Loucy (cell line): ENCODE measurements around the gene LBP.

Experiments
- H2AFZ ChIP-seq: fragments of 200-600 bp; sonication (generic); 2 replicates; pipeline ENCODE4 v1.6.0; 2016; ENCODE audit warnings: antibody characterized with exemption, mild to moderate bottlenecking, low read length, moderate library complexity
- H3F3A ChIP-seq: fragments of 200-600 bp; 2 replicates; pipeline ENCODE4 v1.6.0; 2016; ENCODE audit warnings: antibody characterized with exemption, low read depth, mild to moderate bottlenecking
- H3K27me3 ChIP-seq: fragments of 200-600 bp; sonication (generic); 2 replicates; pipeline ENCODE4 v1.6.1; 2014; ENCODE audit warnings: low read length, mild to moderate bottlenecking; ENCODE audit not compliant: insufficient read depth, poor library complexity, severe bottlenecking
- H3K36me3 ChIP-seq: fragments of 200-600 bp; sonication (generic); 2 replicates; pipeline ENCODE4 v1.6.1; 2016; ENCODE audit warnings: low read length; ENCODE audit not compliant: insufficient read depth
- H3K4me1 ChIP-seq: fragments of 200-600 bp; sonication (generic); 2 replicates; pipeline ENCODE4 v1.5.1; 2014; ENCODE audit warnings: low read length, mild to moderate bottlenecking; ENCODE audit not compliant: insufficient read depth, poor library complexity, severe bottlenecking
- H3K4me2 ChIP-seq: fragments of 200-600 bp; sonication (generic); 2 replicates; pipeline ENCODE4 v1.6.0; 2014; ENCODE audit warnings: antibody characterized with exemption, low read length, low read depth, mild to moderate bottlenecking; ENCODE audit not compliant: poor library complexity, severe bottlenecking
- H3K4me3 ChIP-seq: fragments of 200-600 bp; sonication (generic); 2 replicates; pipeline ENCODE4 v1.5.1; 2014; ENCODE audit warnings: low read length, mild to moderate bottlenecking, mixed read lengths; ENCODE audit not compliant: poor library complexity, severe bottlenecking
- H3K79me2 ChIP-seq: fragments of 200-600 bp; sonication (generic); 2 replicates; pipeline ENCODE4 v1.6.1; 2014; ENCODE audit warnings: low read length; ENCODE audit not compliant: insufficient read depth
- H3K9ac ChIP-seq: fragments of 200-600 bp; sonication (generic); 2 replicates; pipeline ENCODE4 v1.6.0; 2014; ENCODE audit warnings: mild to moderate bottlenecking, low read depth, low read length, moderate library complexity; ENCODE audit not compliant: poor library complexity, severe bottlenecking
- H3K9me2 ChIP-seq: fragments of 200-600 bp; sonication (generic); replicated peaks from 2 replicates; pipeline ENCODE4 v1.6.1; 2016; ENCODE audit warnings: low read depth, low read length, mixed read lengths
- H3K9me3 ChIP-seq: fragments of 200-600 bp; sonication (generic); 2 replicates; pipeline ENCODE4 v1.6.1; 2014; ENCODE audit warnings: mild to moderate bottlenecking, antibody characterized with exemption, low read length, low read depth; ENCODE audit not compliant: insufficient read depth
- H4K20me1 ChIP-seq: fragments of 200-600 bp; sonication (generic); 2 replicates; pipeline ENCODE4 v1.6.0; 2014; ENCODE audit warnings: antibody characterized with exemption, low read length, mild to moderate bottlenecking; ENCODE audit not compliant: insufficient read depth, poor library complexity, severe bottlenecking
- EZH2phosphoT487 ChIP-seq: fragments of 200-600 bp; IDR thresholded peaks from 2 replicates; pipeline ENCODE4 v1.6.1; 2018; ENCODE audit warnings: antibody characterized with exemption, mild to moderate bottlenecking, moderate library complexity, borderline replicate concordance
- TF ChIP-seq, protein P1 (sequence below): fragments of 200-600 bp; sonication (generic); conservative IDR thresholded peaks from 2 replicates; pipeline ENCODE4 v1.5.1; 2014; ENCODE audit warnings: mild to moderate bottlenecking, antibody characterized with exemption, low read length

Gene LBP

DNA sequence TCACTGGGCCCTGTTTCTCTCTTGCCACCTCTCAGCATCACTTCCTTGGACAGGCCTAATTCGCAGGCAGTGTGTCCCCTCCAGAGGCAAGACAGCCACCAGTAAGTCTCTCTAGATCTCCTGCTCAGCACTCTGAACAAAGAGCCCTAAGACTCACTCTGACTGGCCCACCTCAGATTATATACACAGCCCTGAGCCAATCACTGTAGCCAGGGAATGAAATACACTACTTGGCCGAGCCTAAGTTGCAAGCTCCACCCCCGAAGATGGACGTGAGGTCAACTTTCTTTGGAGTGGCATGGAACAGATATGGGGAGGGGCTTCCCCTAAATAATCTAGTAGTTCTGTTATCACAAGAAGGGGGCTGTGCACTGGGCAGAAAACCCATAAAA lies 38.2 kb upstream of the LBP start:
- Histone ChIP-seq H3K4me3 (no peak overlapping the region), H3K9me3 (no peaks in the 10 kb centered on the region), H3F3A (no peaks in the 10 kb centered on the region), H3K27me3 (no peaks in the 10 kb centered on the region), H3K9ac (no peak overlapping the region), H3K36me3 (no peaks in the 10 kb centered on the region), H2AFZ (no peak overlapping the region), H3K9me2 (no peaks in the 10 kb centered on the region), H3K4me1 (peaks cover 18% of the 10 kb centered on the region), H4K20me1 (no peaks in the 10 kb centered on the region), H3K4me2 (no peak overlapping the region), H3K79me2 (no peaks in the 10 kb centered on the region)
- TF ChIP-seq, protein P1, sequence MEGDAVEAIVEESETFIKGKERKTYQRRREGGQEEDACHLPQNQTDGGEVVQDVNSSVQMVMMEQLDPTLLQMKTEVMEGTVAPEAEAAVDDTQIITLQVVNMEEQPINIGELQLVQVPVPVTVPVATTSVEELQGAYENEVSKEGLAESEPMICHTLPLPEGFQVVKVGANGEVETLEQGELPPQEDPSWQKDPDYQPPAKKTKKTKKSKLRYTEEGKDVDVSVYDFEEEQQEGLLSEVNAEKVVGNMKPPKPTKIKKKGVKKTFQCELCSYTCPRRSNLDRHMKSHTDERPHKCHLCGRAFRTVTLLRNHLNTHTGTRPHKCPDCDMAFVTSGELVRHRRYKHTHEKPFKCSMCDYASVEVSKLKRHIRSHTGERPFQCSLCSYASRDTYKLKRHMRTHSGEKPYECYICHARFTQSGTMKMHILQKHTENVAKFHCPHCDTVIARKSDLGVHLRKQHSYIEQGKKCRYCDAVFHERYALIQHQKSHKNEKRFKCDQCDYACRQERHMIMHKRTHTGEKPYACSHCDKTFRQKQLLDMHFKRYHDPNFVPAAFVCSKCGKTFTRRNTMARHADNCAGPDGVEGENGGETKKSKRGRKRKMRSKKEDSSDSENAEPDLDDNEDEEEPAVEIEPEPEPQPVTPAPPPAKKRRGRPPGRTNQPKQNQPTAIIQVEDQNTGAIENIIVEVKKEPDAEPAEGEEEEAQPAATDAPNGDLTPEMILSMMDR = no peak
- TF ChIP-seq EZH2phosphoT487 = no peak

- Histone ChIP-seq H2AFZ (no peak overlapping the region), H3K4me2 (no peak overlapping the region), H3K4me1 (peaks cover 14% of the 10 kb centered on the region), H3K79me2 (no peaks in the 10 kb centered on the region), H3F3A (no peaks in the 10 kb centered on the region), H3K9me3 (no peaks in the 10 kb centered on the region), H3K27me3 (no peaks in the 10 kb centered on the region), H3K9ac (no peak overlapping the region), H3K36me3 (no peaks in the 10 kb centered on the region), H3K4me3 (no peak overlapping the region), H4K20me1 (no peaks in the 10 kb centered on the region), H3K9me2 (no peaks in the 10 kb centered on the region)
- TF ChIP-seq, protein P1 = no peak
- TF ChIP-seq EZH2phosphoT487 = no peak
Observed at GRCh38 chr20:38308447-38308846, 37.8 kb upstream of the LBP start.

- H3K9ac ChIP-seq = no peak overlapping the region
- no peaks in the 10 kb centered on the region for H3K27me3 ChIP-seq
- H4K20me1 ChIP-seq = no peaks in the 10 kb centered on the region
- no peak overlapping the region for H3K4me2 ChIP-seq
- no peak for TF ChIP-seq EZH2phosphoT487
- TF ChIP-seq, protein P1 = no peak
- no peaks in the 10 kb centered on the region for H3F3A ChIP-seq
- no peak overlapping the region for H2AFZ ChIP-seq
- H3K9me3 ChIP-seq = no peaks in the 10 kb centered on the region
- H3K79me2 ChIP-seq = no peaks in the 10 kb centered on the region
- H3K9me2 ChIP-seq = no peaks in the 10 kb centered on the region
- H3K4me3 ChIP-seq = no peak overlapping the region
- no peaks in the 10 kb centered on the region for H3K4me1 ChIP-seq
- H3K36me3 ChIP-seq = no peaks in the 10 kb centered on the region
Observed at GRCh38 chr20:38311091-38311490, 35.2 kb upstream of the LBP start.
